MG63 (cell line): ENCODE data around the gene ATRAID. TPM values are rescaled to one million over a fixed set of nuclear protein-coding genes. Genes with fewer than 3 reads are reported as not detected.
"Not testable (repeated sequence)": the region's sequence is repeated elsewhere in the genome, so short reads cannot be mapped to it uniquely, and the experiment has no call there.

Experiments used
- DNase-seq: peaks from one replicate; pipeline ENCODE4 v3.0.0-alpha.2; 2020
- H3K27me3 ChIP-seq: fragments of 250-450 bp; sonication (Bioruptor Pico); 2 replicates; pipeline ENCODE4 v1.5.1; 2020; ENCODE audit warnings: mild to moderate bottlenecking, moderate library complexity
- H3K36me3 ChIP-seq: fragments of 250-450 bp; sonication (Bioruptor Pico); 2 replicates; pipeline ENCODE4 v1.5.1; 2020; ENCODE audit warnings: mild to moderate bottlenecking, moderate library complexity
- H3K4me3 ChIP-seq: fragments of 250-450 bp; sonication (Bioruptor Pico); 2 replicates; pipeline ENCODE4 v1.5.1; 2020; ENCODE audit warnings: mild to moderate bottlenecking, moderate library complexity
- H3K9me3 ChIP-seq: fragments of 250-450 bp; sonication (Bioruptor Pico); 2 replicates; pipeline ENCODE4 v1.5.1; 2020; ENCODE audit warnings: mild to moderate bottlenecking, moderate library complexity
- total RNA-seq: library from RNA; depleted of rRNA; stranded (reverse); fragments of >200 nt; shearing (Covaris generic); gene quantifications from 2 replicates; pipeline ENCODE4 v1.2.3, GENCODE V29; 2014; ENCODE audit warnings: low replicate concordance; rRNA removed

The ATRAID gene
- 186 and 199 TPM in 2 replicates for total RNA-seq

GRCh38 chr2:27211943-27212625 lies at the start of gene ATRAID, which contains the start of gene SLC5A6:
Gene ATRAID, plus strand, starts transcription at chr2:27212041. Its CDS starts 328 bp downstream, at chr2:27212369.
Gene SLC5A6, minus strand, starts transcription at chr2:27212268. Its CDS starts 4,618 bp downstream, at chr2:27207650.
- Histone ChIP-seq H3K27me3 (no peaks in the 10 kb centered on the region), H3K36me3 (peaks cover 45% of the 10 kb centered on the region), H3K4me3 (peak within 1 kb of the TSS; percentile 65), H3K9me3 (no peaks in the 10 kb centered on the region)
- peak; percentile 90 for DNase-seq

- H3K4me3 ChIP-seq, result peak overlapping the region; percentile 39
- no peaks in the 10 kb centered on the region for H3K27me3 ChIP-seq
- peak; percentile 71 for DNase-seq
- H3K9me3 ChIP-seq, result no peaks in the 10 kb centered on the region
- no peaks in the 10 kb centered on the region for H3K36me3 ChIP-seq
These were observed 49.4 kb upstream of the ATRAID start for GRCh38 chr2:27162151-27163121.

GRCh38 chr2:27164960-27165763 lies 46.7 kb upstream of the ATRAID start:
- no peaks in the 10 kb centered on the region for H3K36me3 ChIP-seq
- no peak overlapping the region for H3K4me3 ChIP-seq
- no peak for DNase-seq
- H3K27me3 ChIP-seq, result no peaks in the 10 kb centered on the region
- no peaks in the 10 kb centered on the region for H3K9me3 ChIP-seq

GRCh38 chr2:27170581-27171337 lies 41.1 kb upstream of the ATRAID start:
- DNase-seq, result no peak
- Histone ChIP-seq H3K4me3 (no peak overlapping the region), H3K27me3 (no peaks in the 10 kb centered on the region), H3K36me3 (no peaks in the 10 kb centered on the region), H3K9me3 (no peaks in the 10 kb centered on the region)

GRCh38 chr2:27171351-27171848 lies 40.4 kb upstream of the ATRAID start:
- H3K27me3 ChIP-seq, result no peaks in the 10 kb centered on the region
- H3K9me3 ChIP-seq, result no peaks in the 10 kb centered on the region
- no peak for DNase-seq

GRCh38 chr2:27174638-27175037 lies 37.2 kb upstream of the ATRAID start:
- no peaks in the 10 kb centered on the region for H3K36me3 ChIP-seq
- no peak overlapping the region for H3K4me3 ChIP-seq
- no peaks in the 10 kb centered on the region for H3K9me3 ChIP-seq
- no peak for DNase-seq
- H3K27me3 ChIP-seq, result no peaks in the 10 kb centered on the region

More at GRCh38 chr2:27171351-27171848, 40.4 kb upstream of the ATRAID start:
- Histone ChIP-seq H3K4me3 (no peak overlapping the region), H3K36me3 (no peaks in the 10 kb centered on the region)

GRCh38 chr2:27175330-27175729 lies 36.5 kb upstream of the ATRAID start:
- Histone ChIP-seq H3K9me3 (no peaks in the 10 kb centered on the region), H3K27me3 (no peaks in the 10 kb centered on the region), H3K36me3 (no peaks in the 10 kb centered on the region), H3K4me3 (no peak overlapping the region)
- DNase-seq, result no peak

- H3K9me3 ChIP-seq, H3K36me3 ChIP-seq, H3K4me3 ChIP-seq, DNase-seq, H3K27me3 ChIP-seq: not testable (repeated sequence)
These were observed 36.1 kb upstream of the ATRAID start for GRCh38 chr2:27175781-27176180.

GRCh38 chr2:27177441-27178351 lies 34.1 kb upstream of the ATRAID start:
- H3K36me3 ChIP-seq, result no peaks in the 10 kb centered on the region
- H3K9me3 ChIP-seq, result no peaks in the 10 kb centered on the region
- no peak overlapping the region for H3K4me3 ChIP-seq
- H3K27me3 ChIP-seq, result no peaks in the 10 kb centered on the region
- DNase-seq, result no peak

- Histone ChIP-seq H3K36me3 (no peaks in the 10 kb centered on the region), H3K27me3 (no peaks in the 10 kb centered on the region), H3K9me3 (no peaks in the 10 kb centered on the region; the same call in 1 of the 2 replicates), H3K4me3 (no peak overlapping the region)
- DNase-seq, result no peak
These were observed 33.4 kb upstream of the ATRAID start for GRCh38 chr2:27178469-27178868.

GRCh38 chr2:27179344-27180000 lies 32.4 kb upstream of the ATRAID start:
- no peak for DNase-seq
- Histone ChIP-seq H3K27me3 (no peaks in the 10 kb centered on the region), H3K36me3 (no peaks in the 10 kb centered on the region), H3K4me3 (no peak overlapping the region), H3K9me3 (peaks cover 3% of the 10 kb centered on the region)

- DNase-seq, result peak; percentile 62
- no peak overlapping the region for H3K4me3 ChIP-seq
- H3K9me3 ChIP-seq, result peaks cover 3% of the 10 kb centered on the region
These were observed 29.5 kb upstream of the ATRAID start for GRCh38 chr2:27182346-27182745.

GRCh38 chr2:27184115-27184514 lies 27.7 kb upstream of the ATRAID start:
- H3K27me3 ChIP-seq, result no peaks in the 10 kb centered on the region
- H3K36me3 ChIP-seq, result no peaks in the 10 kb centered on the region
- peaks cover 3% of the 10 kb centered on the region for H3K9me3 ChIP-seq
- DNase-seq, result no peak
- H3K4me3 ChIP-seq, result no peak overlapping the region

More at GRCh38 chr2:27182346-27182745, 29.5 kb upstream of the ATRAID start:
- Histone ChIP-seq H3K27me3 (no peaks in the 10 kb centered on the region), H3K36me3 (no peaks in the 10 kb centered on the region)

GRCh38 chr2:27185331-27186026 lies 26.4 kb upstream of the ATRAID start:
- Histone ChIP-seq H3K36me3 (no peaks in the 10 kb centered on the region), H3K27me3 (no peaks in the 10 kb centered on the region), H3K9me3 (peaks cover 3% of the 10 kb centered on the region), H3K4me3 (no peak overlapping the region)
- DNase-seq, result peak; percentile 33
